VCaP (cell line): ENCODE data around the gene ANGPTL5.

Experiments used
- H3K27ac ChIP-seq: fragments of 450-650 bp; 2 replicates; pipeline ENCODE4 v1.5.1; 2017
- TF ChIP-seq, protein P1 (sequence below): fragments of 450-650 bp; conservative IDR thresholded peaks from 2 replicates; pipeline ENCODE4 v1.5.1; 2017; ENCODE audit warnings: mild to moderate bottlenecking, moderate library complexity

ANGPTL5 gene

DNA sequence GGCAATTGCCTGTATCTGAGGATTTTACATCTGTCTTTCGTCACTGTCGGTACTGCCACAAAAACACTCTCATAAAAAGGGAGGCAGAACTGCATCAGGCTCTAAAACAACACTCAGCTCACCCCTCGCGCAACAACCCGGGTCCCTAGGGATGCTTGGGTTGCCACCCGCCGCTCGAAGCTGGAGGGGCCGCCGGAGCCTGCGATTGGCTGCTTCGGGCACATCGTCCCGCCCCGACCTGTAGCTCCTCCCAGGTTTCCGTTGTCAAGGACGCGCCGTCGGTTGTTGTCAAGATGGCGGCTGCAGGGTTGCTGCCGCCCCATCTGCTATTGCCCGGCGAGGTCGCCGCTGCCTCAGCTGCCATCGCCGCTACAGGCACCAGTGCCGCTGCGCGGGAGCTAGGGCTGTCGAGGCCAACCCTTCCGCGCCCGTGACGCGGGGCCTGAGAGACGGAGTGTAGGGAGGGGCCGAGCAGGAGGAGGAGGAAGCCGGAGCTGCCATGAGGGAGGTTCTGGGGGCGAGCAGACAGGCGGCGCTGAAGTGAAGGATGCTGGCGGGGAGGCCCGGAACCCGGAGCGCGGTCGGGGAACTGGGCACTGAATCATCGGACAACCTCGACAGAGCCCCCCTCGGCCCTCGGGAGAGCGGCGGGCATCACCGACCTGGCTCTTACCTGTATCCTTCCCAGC, 1.4 kb downstream of the ANGPTL5 start, which contains the start of gene CEP126:
TSS of gene CEP126 (plus strand) at position 273 of the 689 bp plus-strand sequence. CDS start at position 548, 275 bp downstream.
- H3K27ac ChIP-seq, result peak within 1 kb of the TSS; percentile 66
- TF ChIP-seq, protein P1, sequence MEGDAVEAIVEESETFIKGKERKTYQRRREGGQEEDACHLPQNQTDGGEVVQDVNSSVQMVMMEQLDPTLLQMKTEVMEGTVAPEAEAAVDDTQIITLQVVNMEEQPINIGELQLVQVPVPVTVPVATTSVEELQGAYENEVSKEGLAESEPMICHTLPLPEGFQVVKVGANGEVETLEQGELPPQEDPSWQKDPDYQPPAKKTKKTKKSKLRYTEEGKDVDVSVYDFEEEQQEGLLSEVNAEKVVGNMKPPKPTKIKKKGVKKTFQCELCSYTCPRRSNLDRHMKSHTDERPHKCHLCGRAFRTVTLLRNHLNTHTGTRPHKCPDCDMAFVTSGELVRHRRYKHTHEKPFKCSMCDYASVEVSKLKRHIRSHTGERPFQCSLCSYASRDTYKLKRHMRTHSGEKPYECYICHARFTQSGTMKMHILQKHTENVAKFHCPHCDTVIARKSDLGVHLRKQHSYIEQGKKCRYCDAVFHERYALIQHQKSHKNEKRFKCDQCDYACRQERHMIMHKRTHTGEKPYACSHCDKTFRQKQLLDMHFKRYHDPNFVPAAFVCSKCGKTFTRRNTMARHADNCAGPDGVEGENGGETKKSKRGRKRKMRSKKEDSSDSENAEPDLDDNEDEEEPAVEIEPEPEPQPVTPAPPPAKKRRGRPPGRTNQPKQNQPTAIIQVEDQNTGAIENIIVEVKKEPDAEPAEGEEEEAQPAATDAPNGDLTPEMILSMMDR, result peak; percentile 52

DNA sequence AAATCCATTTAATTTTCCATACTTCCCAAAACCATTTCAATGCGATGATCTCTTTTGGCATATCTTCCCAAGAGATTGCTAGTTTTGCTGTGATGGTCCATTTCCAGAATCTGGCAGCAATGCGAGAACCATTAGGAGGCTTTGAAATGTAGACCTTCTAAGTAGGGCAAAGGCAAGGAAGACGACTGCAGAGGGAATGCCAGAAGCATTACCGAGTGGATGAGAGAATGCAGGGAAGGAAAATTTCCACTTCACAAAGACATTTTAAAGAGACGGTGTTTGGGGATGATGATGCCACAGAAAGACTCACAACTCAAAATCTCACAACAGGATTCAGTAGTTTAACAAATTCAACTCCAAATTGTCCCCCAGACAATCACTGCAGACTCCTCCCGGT, 2.0 kb downstream of the ANGPTL5 start:
- H3K27ac ChIP-seq, result peak overlapping the region; percentile 66
- TF ChIP-seq, protein P1, result no peak

DNA sequence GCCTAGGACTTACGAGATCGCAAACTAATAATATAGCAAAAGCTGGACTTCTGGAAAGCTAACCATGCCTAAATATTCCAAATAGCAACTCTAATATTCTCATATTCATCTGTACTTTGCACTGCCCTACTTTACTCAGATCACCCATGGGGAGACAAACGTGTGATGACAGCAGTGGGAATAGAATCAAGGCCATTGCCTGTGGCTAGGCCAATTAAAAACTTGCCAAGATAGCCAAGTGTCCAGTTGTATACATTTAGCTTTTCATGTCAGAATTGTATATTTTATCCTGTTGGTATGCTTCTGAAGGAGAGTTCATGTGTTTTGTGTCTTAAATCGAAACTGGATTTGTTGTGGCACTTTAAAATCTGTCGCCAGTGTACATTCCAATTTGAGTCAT, 2.7 kb downstream of the ANGPTL5 start:
- TF ChIP-seq, protein P1, result no peak
- H3K27ac ChIP-seq, result no peak overlapping the region

DNA sequence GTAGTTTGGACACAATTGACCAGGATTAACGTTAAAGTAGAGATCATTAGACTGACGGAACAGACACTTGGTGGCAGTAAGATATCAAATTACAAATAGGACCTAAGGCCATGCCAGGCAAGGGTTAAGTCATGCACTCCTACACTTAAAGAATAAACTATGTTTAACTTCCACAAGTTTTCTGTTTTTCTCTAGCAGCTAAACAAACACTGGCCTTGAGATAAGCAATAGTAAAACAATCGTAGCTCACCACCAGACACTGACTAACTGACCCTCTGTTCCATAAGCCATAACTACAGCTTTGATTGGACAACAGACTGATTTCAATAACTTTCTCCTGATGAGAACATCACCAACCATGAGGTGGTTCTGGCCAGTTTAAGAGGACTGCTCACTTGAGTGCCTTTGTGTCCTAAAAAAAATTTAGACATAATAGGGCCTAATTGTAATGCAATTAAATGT, 3.5 kb downstream of the ANGPTL5 start:
- TF ChIP-seq, protein P1, result peak; percentile 36; the same call in 1 of the 2 replicates
- H3K27ac ChIP-seq, result no peak overlapping the region

DNA sequence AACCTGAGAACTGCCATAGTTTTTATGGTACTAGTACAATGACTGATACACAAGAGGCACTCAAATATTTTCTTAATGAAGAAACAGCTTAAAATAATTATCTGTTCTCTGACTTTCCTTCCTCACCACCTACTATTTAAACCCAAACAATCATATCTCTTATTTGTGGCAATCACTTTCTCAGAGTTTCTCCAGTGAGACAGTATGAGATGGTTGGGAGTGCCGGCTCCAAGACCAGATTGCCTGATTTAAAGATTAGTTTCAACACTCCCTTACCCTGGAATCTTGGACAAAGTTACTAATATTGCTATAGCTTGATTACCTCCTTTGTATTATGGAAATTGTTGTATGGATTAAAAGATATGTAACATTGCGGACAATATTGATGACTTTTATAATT, 7.2 kb downstream of the ANGPTL5 start:
- no peak overlapping the region for H3K27ac ChIP-seq
- TF ChIP-seq, protein P1, result no peak

DNA sequence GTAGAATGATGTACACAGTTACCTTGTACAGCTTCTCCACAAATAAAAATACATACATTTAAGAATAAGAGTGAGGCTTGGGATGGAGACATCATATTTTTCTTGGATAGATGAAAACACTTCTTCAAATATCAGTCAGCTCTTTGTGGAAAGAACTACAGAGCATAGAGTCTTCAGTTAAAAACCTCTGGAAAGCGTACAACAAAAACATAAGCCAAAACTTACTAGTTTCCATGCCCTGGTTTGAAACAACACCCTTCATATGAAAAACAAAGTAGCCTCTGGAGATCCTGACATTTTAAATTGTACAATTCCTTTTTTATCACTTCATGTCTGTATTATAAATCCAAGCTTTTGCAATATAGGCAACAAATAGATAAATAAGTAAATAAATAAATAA, 8.5 kb downstream of the ANGPTL5 start:
- TF ChIP-seq, protein P1, result no peak
- no peak overlapping the region for H3K27ac ChIP-seq

DNA sequence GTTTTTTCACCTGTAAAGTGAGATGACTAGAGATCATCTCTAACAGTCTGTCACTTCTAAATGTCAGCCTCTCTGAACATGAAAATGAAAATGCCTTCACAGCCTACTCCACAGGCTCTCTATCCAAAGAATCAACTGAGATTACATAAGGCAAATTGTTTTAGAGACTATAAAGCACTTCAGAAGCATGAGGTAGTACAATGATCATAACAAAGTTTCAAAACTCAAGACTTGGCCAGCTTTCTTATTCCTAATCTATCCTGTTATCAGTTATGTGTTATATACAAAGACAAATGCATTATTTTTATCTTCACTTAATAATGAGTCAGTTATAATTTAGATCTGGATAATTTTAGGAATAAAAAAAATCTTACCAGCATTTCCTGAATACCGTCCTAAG, 21.8 kb downstream of the ANGPTL5 start:
- H3K27ac ChIP-seq, result no peak overlapping the region
- TF ChIP-seq, protein P1, result no peak
